Glutamatergic neuron (in vitro differentiated cells): ENCODE measurements around the gene CDH22. TPM values are rescaled to one million over a fixed set of nuclear protein-coding genes. Genes with fewer than 3 reads are reported as not detected.
A peak's percentile ranks its signal among the peaks of the same experiment; 100 is the strongest.

Experiments
- DNase-seq: peaks from one replicate; pipeline ENCODE4 v3.0.0; 2022
- H3K27ac Mint-ChIP-seq: one replicate; pipeline ENCODE4 v1.8.0; 2020; ENCODE audit warnings: mild to moderate bottlenecking, mixed read lengths, inconsistent platforms; ENCODE audit not compliant: unreplicated experiment
- H3K27me3 Mint-ChIP-seq: one replicate; pipeline ENCODE4 v1.8.0; 2020; ENCODE audit warnings: mild to moderate bottlenecking, moderate library complexity, mixed read lengths, inconsistent platforms; ENCODE audit not compliant: unreplicated experiment
- H3K36me3 Mint-ChIP-seq: one replicate; pipeline ENCODE4 v1.8.0; 2020; ENCODE audit warnings: mild to moderate bottlenecking, mixed read lengths, inconsistent platforms; ENCODE audit not compliant: unreplicated experiment
- H3K4me1 Mint-ChIP-seq: one replicate; pipeline ENCODE4 v1.8.0; 2020; ENCODE audit warnings: mild to moderate bottlenecking, low read depth, mixed read lengths, inconsistent platforms; ENCODE audit not compliant: unreplicated experiment
- H3K4me3 Mint-ChIP-seq: one replicate; pipeline ENCODE4 v1.8.0; 2020; ENCODE audit warnings: mild to moderate bottlenecking, mixed read lengths, inconsistent platforms; ENCODE audit not compliant: unreplicated experiment
- H3K9me3 Mint-ChIP-seq: one replicate; pipeline ENCODE4 v1.8.0; 2020; ENCODE audit warnings: mild to moderate bottlenecking, moderate library complexity, mixed read lengths, inconsistent platforms; ENCODE audit not compliant: unreplicated experiment
- total RNA-seq: library from RNA; stranded (reverse); fragmentation: NEBNext Ultra II Directional; extraction: Animal tissue kit (Norgen Biotek cat#: 25700); gene quantifications from one replicate; pipeline ENCODE4 v1.2.1, GENCODE V29; 2021; ENCODE audit not compliant: unreplicated experiment
- TF ChIP-seq, protein P1 (sequence below): fragments of 200-600 bp; sonication (generic); IDR thresholded peaks from one replicate; pipeline ENCODE4 v1.5.0; 2021; ENCODE audit not compliant: partially characterized antibody, unreplicated experiment

Gene CDH22
- total RNA-seq, 1 donor from 2014 or later = 7.9 TPM

DNA sequence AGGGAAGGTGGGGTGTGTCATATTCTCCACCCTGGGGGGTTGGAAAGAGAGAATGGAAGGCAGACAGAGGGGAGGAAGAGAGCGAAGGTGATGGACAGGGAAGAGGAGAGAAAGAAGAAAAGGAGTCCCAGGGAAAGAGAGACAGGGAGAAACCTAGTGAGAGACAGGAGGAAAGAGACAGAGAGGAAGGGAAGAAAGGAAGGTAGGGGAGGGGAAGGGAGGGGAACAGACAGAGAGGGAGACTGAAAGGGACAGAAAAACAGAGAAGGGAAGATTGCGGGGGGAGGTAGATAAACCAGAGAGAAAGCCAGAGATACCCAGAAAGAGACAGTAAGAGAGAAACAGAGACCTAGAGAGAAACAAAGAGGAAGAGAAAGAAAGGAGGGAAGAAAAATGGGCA lies 88.4 kb downstream of the CDH22 start:
- no peak overlapping the region for H3K4me3 Mint-ChIP-seq
- H3K4me1 Mint-ChIP-seq = peaks cover 47% of the 10 kb centered on the region
- peaks cover 13% of the 10 kb centered on the region for H3K9me3 Mint-ChIP-seq
- H3K27me3 Mint-ChIP-seq = peaks cover 5% of the 10 kb centered on the region
- TF ChIP-seq, protein P1, sequence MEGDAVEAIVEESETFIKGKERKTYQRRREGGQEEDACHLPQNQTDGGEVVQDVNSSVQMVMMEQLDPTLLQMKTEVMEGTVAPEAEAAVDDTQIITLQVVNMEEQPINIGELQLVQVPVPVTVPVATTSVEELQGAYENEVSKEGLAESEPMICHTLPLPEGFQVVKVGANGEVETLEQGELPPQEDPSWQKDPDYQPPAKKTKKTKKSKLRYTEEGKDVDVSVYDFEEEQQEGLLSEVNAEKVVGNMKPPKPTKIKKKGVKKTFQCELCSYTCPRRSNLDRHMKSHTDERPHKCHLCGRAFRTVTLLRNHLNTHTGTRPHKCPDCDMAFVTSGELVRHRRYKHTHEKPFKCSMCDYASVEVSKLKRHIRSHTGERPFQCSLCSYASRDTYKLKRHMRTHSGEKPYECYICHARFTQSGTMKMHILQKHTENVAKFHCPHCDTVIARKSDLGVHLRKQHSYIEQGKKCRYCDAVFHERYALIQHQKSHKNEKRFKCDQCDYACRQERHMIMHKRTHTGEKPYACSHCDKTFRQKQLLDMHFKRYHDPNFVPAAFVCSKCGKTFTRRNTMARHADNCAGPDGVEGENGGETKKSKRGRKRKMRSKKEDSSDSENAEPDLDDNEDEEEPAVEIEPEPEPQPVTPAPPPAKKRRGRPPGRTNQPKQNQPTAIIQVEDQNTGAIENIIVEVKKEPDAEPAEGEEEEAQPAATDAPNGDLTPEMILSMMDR = no peak
- H3K27ac Mint-ChIP-seq = peak overlapping the region; percentile 98
- H3K36me3 Mint-ChIP-seq = no peaks in the 10 kb centered on the region
- no peak for DNase-seq

DNA sequence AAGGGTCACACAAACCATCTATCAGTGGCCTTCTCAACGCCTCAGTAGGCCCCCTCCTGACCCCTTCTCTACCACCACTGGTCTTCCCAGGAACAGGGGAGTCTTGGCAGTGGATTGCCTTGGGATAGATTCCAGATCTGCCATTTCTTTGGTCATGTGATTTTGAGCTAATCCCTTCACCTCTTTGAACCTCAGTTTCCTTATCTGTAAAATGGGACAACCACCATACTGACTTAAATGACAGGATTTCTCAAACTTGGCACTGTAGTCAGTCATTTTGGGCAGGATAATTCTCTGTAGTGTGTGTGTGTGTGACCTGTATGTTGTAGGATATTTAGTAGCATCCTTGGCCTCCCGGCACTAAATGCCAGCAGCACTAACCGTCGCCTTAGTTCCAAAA lies 89.1 kb downstream of the CDH22 start:
- H3K36me3 Mint-ChIP-seq = no peaks in the 10 kb centered on the region
- DNase-seq = no peak
- peak overlapping the region; percentile 98 for H3K27ac Mint-ChIP-seq
- H3K9me3 Mint-ChIP-seq = peaks cover 13% of the 10 kb centered on the region
- H3K4me1 Mint-ChIP-seq = peaks cover 47% of the 10 kb centered on the region
- no peak overlapping the region for H3K4me3 Mint-ChIP-seq
- H3K27me3 Mint-ChIP-seq = peaks cover 5% of the 10 kb centered on the region
- TF ChIP-seq, protein P1 = no peak

DNA sequence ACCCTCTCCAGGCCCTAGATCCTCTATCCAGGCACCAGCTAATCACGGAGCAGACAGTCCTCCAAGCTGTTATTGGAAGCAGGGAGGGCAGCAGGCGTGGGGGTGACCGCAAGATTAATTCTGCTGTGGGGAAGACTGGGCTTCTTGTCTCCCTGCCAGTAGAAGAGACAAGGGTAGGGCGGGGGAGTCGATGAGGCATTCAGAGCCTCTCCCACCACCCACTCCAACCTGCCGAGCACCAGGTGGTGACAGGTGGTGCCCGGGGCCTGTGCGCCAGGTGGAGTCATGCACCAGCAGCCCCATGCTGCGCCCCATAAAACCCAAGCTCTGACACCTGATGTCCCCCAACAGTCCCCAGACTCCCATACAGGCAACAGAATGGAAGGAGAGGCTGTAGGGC lies 89.6 kb downstream of the CDH22 start:
- H3K27me3 Mint-ChIP-seq = peaks cover 8% of the 10 kb centered on the region
- peaks cover 50% of the 10 kb centered on the region for H3K4me1 Mint-ChIP-seq
- TF ChIP-seq, protein P1 = no peak
- no peaks in the 10 kb centered on the region for H3K36me3 Mint-ChIP-seq
- no peak overlapping the region for H3K4me3 Mint-ChIP-seq
- no peak overlapping the region for H3K27ac Mint-ChIP-seq
- peaks cover 12% of the 10 kb centered on the region for H3K9me3 Mint-ChIP-seq
- no peak for DNase-seq

DNA sequence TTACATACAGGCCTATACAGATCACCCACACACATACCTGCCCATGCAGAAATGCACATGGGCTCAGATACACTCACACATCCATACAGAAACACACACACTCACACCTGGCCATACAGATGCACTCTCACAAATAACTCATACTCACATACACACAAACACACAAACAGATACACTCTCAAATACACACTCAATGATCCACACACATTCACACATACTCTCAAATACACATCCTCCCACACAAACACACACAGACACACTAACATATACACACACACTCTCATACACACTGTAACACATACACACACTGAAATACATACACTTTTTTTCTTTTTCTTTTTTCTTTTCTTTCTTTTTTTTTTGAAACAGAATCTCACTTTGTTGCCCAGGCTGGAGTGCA lies 90.7 kb downstream of the CDH22 start:
- Mint-ChIP-seq H3K36me3 (no peaks in the 10 kb centered on the region), H3K9me3 (peaks cover 9% of the 10 kb centered on the region), H3K4me3 (no peak overlapping the region), H3K4me1 (peaks cover 50% of the 10 kb centered on the region), H3K27ac (no peak overlapping the region), H3K27me3 (peaks cover 6% of the 10 kb centered on the region)
- DNase-seq = no peak
- TF ChIP-seq, protein P1 = no peak

DNA sequence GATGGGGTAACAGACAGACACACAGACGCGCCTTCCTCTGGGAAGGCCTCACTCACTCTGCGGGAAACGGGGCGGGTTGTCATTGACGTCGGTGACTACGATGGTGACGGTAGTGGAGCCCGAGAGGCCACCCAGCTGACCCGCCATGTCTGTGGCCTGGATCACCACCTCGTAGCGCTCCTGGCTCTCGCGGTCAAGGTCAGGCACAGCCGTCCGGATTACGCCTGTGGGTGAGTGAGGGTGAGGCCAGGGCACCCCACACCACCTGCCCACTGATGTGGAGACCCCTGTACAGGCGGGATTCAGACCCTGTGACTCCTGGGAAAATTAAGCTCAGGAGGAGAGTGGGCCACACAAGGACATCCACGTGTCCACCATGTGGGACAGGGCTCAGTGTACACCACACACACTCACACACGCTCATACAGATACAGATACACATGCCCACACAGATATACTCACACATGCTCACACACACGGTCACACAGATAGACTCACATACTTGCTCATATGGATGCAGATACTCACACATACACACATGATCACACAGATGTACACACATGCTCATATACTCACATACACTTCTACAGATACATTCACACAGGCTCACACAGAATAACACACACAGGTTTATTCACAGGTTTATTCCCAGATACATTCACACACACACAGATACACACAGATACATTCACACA lies 91.4 kb downstream of the CDH22 start:
- Mint-ChIP-seq H3K27me3 (peaks cover 6% of the 10 kb centered on the region), H3K27ac (no peak overlapping the region), H3K4me3 (no peak overlapping the region), H3K9me3 (peaks cover 9% of the 10 kb centered on the region), H3K36me3 (no peaks in the 10 kb centered on the region), H3K4me1 (peaks cover 54% of the 10 kb centered on the region)
- TF ChIP-seq, protein P1 = no peak
- DNase-seq = no peak
